Mammary epithelial cell (primary cell): ENCODE measurements around the gene PLEKHA7.

Experiments
- EZH2 ChIP-seq: IDR thresholded peaks from 2 replicates; pipeline ENCODE4 v1.6.1; 2012; ENCODE audit warnings: low read length, inconsistent platforms, borderline replicate concordance
- TF ChIP-seq, protein P1 (sequence below), 2 donors: IDR thresholded peaks in 1 of 2; conservative IDR thresholded peaks in 1 of 2; 2 replicates each; pipeline ENCODE4 v1.5.1; 2011 to 2012; ENCODE audit warnings: inconsistent platforms in 2 of 2, low read length in 2 of 2, mild to moderate bottlenecking in 2 of 2, control low read depth in 1 of 2, low read depth in 1 of 2; ENCODE audit not compliant: insufficient read depth in 1 of 2; ENCODE audit errors: extremely low read depth in 1 of 2

GRCh38 chr11:17001806-17002205 is 12.4 kb downstream of the PLEKHA7 start:
- TF ChIP-seq, protein P1, sequence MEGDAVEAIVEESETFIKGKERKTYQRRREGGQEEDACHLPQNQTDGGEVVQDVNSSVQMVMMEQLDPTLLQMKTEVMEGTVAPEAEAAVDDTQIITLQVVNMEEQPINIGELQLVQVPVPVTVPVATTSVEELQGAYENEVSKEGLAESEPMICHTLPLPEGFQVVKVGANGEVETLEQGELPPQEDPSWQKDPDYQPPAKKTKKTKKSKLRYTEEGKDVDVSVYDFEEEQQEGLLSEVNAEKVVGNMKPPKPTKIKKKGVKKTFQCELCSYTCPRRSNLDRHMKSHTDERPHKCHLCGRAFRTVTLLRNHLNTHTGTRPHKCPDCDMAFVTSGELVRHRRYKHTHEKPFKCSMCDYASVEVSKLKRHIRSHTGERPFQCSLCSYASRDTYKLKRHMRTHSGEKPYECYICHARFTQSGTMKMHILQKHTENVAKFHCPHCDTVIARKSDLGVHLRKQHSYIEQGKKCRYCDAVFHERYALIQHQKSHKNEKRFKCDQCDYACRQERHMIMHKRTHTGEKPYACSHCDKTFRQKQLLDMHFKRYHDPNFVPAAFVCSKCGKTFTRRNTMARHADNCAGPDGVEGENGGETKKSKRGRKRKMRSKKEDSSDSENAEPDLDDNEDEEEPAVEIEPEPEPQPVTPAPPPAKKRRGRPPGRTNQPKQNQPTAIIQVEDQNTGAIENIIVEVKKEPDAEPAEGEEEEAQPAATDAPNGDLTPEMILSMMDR (conservative IDR thresholded peaks at IDR 0.05 in 1 of 2, IDR thresholded peaks at IDR 0.05 in 1 of 2; ENCODE audit: extremely low read depth in 1 of 2, insufficient read depth in 1 of 2, low read depth in 1 of 2, low read length in 2 of 2) = no peak
- TF ChIP-seq EZH2 = no peak
